Stimulated activated CD8-positive, alpha-beta memory T cell treated with anti-CD3 and anti-CD28 coated beads, Interleukin-7, amount 100 ng/mL, for 1 hour (primary cell): Measurements from ENCODE around the gene KLHL17.
"Not testable (repeated sequence)": the region's sequence is repeated elsewhere in the genome, so short reads cannot be mapped to it uniquely, and the experiment has no call there.

Experiments
- DNase-seq, 2 donors: peaks; one replicate each; pipeline ENCODE4 v3.0.0-alpha.2; 2020; ENCODE audit warnings: low read depth in 2 of 2

KLHL17 gene

DNA sequence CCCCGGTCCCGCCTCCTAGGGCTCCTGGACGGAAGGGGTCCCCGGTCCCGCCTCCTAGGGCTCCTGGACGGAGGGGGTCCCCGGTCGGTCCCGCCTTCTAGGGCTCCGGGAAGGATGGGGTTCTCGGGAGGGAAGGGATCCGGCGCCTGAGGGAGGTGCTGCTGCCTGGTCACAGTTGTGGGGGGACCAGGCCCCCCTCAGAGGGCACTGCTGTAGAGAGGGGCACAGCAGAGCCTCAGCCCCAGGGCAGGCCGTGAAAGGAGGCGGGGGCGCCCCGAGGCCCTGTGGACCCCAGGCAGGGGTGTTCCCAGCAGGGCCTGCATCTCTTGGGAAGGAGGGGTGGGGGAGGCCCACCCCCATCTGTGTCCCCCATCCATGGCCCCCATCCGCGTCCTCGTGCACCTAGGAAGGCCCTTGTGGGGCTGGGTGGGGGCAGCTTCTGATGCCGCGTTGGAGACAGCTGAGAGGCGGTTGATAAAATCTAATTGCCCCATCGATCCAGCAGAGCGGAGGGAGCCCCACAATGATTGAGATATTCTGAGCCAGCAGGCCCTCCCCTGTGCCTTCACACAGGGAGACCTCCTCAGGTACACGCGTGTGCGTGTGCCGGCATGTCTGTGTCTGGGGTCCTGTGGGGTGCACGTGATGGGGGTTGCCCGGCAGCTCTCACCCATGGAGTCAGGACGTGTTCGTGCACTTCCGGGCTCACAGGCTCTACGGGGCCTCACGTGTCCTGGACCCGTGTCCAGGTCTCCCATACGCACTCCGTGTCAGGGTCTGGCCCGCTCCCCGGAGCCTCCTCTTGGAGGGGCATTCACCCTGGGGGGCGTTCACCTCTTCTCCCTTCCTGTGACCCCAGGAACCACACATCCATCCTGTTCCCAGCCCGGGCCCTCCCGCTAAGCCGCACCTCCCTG, 23.8 kb upstream of the KLHL17 start:
- DNase-seq, result no peak

DNA sequence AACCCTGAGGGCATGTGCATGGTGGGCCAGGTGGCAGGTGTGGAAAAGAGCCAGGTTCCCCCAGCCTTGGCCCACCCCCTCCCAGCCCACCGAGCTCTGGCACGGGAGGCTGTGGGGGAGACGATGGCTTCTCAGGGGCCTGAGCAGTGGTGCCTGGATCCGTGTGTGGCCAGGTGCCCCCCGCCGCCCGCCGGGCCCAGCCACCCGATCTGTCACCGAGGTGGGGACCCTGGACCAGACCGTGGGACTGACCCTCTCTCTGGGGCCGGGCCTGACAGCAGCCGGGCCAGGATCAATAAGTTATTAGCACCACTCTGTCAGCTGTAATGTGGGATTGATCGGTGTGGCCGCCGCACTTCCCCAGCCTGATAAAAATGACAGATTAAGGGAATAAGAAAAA, 22.9 kb upstream of the KLHL17 start:
- DNase-seq, result no peak

GRCh38 chr1:938088-938683, 22.2 kb upstream of the KLHL17 start:
- no peak for DNase-seq

DNA sequence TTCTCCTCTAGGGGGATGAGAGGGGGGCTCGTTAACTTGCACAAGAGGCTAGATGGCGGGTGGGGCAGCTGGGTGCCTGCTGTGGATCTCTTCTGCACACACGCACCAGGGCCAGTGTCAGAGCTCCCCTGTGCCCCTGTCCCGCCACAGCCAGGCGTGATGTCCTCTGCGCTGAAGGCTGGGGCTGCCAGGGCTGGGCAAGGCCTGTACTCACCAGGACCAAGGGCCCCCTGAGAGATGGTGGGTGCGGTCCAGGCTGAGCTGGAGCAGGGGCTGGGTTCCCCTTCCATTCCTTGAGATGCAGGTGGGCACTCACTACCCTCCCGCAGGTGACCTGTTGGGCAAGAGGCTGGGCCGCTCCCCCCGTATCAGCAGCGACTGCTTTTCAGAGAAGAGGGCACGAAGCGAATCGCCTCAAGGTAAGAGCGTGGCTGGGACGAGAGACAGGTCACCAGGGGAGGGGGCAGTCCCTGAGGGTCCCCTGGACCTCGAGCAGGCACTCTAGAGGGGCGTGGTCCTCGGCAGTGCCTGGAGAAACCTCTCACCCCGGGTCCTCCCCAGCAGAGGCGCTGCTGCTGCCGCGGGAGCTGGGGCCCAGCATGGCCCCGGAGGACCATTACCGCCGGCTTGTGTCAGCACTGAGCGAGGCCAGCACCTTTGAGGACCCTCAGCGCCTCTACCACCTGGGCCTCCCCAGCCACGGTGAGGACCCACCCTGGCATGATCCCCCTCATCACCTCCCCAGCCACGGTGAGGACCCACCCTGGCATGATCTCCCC, 21.5 kb upstream of the KLHL17 start:
- DNase-seq, result no peak

DNA sequence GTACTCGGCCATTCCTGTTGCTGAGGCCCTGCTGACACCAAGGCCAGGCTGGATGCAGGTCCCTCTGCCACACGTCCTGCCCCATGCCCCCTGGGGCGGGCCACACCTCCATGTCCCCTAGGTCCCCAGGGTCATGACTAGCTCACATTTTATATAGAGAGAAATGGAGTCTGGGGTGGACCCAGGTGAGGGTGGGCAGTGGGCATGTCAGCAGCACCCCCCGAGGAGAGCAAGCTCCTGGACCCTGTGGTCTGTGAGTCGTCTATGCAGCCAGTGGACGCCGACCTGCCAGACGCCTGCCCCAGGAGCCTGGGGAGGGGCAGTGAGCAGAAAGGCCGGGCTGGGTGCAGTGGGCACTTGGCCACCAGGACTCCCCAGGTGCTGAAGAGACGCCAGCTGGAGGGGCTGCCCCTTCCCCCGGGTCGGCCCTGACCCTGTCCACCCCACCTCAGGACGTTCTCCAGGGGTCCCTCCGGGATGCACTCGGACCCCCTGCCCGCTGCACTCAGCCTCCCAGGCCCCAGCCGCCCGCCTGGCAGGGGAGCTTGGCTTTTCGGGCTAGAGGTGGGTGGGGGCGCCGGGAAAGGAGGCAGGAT, 20.8 kb upstream of the KLHL17 start:
- DNase-seq, result no peak

DNA sequence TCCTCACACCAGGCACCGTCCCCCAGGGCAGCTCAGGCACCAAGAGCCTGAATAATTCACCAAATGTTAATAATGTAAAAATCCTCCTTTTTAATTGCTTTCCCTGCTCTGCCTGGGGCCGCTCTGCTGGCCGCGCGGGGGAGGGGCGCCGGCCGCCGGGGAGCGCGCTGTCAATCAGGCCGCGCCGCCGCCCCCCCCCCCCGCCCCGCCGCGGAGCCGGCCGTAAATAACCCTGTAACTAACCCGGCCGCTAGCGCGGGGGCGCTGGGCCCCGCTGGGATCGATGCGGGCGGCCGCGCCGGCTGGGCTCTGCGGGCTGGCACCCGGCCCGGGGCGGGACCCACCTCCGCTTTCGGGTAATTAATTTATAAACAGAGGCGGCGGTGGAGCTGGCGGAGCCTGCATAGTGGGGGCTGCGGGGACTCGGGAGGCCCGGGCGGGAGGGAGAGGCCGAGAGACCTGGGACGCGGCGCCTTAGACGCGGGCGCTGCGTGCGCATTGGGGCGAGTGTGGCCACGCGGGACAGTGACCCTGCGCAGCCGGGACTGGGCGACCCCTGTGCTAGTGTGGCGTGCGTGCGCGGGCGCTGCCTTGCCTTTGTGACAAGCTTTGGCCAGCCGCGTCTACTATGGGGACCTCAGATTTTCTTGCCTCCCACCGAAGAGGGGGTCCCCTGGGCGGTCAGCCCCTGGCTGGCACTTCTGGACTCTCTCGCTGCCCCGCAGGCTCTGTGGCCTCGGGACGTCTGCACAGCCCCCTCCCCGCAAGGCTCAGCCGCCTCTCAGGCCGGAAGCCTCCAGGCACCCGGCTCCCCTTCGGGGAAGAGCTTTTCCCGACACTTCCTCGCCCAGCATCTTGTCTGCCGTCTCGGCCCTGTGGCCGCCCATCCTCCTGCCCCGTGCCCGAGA, 20.0 kb upstream of the KLHL17 start:
- no peak for DNase-seq

GRCh38 chr1:941015-941587, 19.3 kb upstream of the KLHL17 start:
- no peak for DNase-seq

DNA sequence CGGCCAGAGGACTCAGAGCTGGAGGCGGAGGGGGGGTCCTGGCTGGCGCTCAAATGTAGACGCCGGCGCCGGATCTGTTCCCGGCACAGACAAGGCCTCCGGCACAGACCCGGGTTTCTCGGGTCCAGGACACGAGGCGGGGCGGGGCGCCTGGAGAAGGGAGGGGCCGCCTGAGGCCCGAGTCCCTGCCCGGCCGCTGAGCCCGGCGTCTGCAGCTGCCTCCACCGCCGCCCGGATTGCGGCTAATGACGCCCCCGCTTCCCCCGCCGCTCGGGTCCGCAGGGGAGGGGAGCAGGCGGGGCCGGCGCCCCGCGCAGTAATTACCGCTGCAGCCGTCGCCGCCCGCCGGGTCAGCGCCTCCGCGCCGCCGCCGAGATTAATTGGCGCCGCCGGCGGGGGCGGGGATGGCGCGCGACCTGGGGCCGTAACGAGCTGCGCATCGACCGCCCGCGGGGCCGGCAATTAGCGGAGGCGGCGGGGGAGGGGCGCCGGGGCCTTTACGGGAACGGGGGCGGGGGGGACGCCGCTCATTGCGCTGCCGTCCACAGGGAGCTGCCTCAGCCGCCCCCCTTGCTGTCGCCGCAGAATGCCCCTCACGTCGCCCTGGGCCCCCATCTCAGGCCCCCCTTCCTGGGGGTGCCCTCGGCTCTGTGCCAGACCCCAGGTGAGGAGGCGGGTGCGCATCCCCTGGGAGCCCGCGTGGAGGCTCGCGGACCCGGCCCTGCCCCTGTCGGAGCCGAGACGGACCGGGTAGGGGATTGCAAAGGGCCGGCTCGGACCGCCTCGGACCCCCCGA, 18.6 kb upstream of the KLHL17 start:
- DNase-seq, result no peak

DNA sequence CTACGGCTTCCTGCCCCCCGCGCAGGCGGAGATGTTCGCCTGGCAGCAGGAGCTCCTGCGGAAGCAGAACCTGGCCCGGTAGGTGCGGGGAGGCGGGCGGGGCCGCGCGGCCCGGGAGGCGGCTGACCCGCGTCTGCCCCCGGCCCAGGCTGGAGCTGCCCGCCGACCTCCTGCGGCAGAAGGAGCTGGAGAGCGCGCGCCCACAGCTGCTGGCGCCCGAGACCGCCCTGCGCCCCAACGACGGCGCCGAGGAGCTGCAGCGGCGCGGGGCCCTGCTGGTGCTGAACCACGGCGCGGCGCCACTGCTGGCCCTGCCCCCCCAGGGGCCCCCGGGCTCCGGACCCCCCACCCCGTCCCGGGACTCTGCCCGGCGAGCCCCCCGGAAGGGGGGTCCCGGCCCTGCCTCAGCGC, 18.0 kb upstream of the KLHL17 start:
- no peak for DNase-seq

DNA sequence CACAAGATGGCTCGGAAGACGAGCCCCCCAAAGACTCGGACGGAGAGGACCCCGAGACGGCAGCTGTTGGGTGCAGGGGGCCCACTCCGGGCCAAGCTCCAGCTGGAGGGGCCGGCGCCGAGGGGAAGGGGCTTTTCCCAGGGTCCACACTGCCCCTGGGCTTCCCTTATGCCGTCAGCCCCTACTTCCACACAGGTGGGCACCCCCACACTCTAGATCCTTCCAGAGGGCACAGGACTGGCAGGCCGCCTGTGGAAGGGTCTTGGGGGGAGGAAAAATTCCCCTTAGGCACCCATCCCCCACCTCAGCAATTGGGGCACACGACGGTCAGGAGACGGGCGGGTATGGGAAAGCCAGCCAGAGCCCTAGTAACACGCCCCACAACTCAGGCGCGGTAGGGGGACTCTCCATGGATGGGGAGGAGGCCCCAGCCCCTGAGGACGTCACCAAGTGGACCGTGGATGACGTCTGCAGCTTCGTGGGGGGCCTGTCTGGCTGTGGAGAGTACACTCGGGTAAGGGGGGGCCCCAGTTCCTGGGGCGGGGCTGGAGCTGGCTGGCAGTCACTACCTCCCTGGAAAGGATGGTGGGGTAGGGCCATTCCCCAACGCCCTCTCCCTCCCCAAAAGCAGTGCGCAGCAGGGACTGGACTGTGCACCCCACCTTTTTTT, 17.4 kb upstream of the KLHL17 start:
- DNase-seq, result no peak

- no peak for DNase-seq
Measured at GRCh38 chr1:943545-944340, 16.6 kb upstream of the KLHL17 start.

GRCh38 chr1:944341-945325, 15.8 kb upstream of the KLHL17 start:
- no peak for DNase-seq

DNA sequence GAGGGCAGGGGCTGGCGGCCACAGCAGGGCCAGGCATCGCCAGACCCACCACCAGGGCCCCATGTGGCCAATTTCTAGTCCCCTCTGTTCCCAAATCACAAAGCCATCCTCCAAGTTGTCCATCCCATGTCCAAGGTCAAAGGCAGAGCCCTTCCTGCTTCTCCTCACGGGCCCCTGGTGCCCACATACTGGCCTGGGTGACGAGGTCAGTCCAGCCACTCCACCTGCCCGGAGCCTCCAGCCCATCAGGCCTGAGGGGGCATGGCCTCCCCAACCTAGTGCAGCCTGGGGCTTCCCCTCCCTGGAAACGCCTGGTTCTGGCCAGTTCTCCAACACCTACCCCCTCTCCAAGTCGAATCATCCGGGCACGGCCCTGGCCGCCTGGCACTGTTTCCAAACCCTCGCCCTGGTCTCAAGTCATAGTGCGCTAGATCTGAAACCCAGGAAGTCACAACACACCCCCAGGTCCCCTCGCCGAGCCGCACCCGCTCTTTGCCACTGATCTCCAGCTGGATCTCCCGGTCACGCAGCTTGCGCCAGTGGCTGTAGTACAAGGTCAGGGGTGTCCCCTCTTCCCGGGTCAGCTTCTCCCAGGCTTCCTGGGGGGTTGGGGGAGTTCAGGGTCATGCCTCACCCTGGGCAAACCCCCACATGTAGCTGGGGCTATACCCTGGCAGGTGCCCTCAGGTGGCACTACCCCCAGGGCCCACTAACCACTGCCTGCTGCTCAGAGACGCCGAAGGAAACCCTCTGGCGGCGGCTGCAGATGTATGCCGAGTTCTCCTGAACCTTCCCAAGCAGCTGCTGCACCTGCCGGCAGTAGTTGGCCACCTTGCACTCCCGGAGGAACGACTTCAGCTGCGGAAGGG, 14.5 kb upstream of the KLHL17 start:
- no peak for DNase-seq

DNA sequence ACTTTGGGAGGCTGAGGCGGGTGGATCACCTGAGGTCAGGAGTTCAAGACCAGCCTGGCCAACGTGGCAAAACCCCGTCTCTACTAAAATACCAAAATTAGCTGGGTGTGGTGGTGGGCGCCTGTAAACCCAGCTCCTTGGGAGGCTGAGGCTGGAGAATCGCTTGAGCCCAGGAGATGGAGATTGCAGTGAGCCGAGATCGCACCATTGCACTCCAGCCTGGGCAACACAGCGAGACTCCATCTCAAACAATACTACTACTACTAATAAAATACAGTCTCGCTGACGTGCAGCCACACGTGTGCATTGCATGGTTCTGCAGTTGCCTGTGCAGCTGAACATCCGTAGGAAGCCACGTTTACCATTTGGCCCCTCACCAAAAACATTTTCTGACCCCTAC, 13.6 kb upstream of the KLHL17 start:
- not testable (repeated sequence) for DNase-seq

- no peak for DNase-seq
Measured at GRCh38 chr1:947958-948357, 12.4 kb upstream of the KLHL17 start.

GRCh38 chr1:950268-950667, 10.1 kb upstream of the KLHL17 start:
- no peak for DNase-seq
